ENCODE results near the gene LRRK1.

LRRK1 gene

GRCh38 chr15:101058735-101059134 is 139.6 kb downstream of the LRRK1 start:
- DNase-seq (ENCODE audit: low read depth, low spot score), result no peak
- Histone ChIP-seq H3K36me3 (ENCODE audit: insufficient read depth, low read length) (no peaks in the 10 kb centered on the region), H3K9me3 (ENCODE audit: low read depth, low read length) (no peaks in the 10 kb centered on the region), H3K9ac (ENCODE audit: insufficient read length) (no peak overlapping the region), H3K4me3 (no peak overlapping the region), H3K27ac (no peak overlapping the region)
- TF ChIP-seq FOXP2 (optimal IDR thresholded peaks at IDR 0.05; ENCODE audit: control extremely low read depth, extremely low read length, insufficient read depth) (no peak), POLR2AphosphoS5 (IDR thresholded peaks at IDR 0.05; ENCODE audit: borderline replicate concordance, low read depth, low read length) (no peak)

GRCh38 chr15:101059381-101060341 is 140.5 kb downstream of the LRRK1 start:
- DNase-seq (ENCODE audit: low read depth, low spot score), result no peak
- Histone ChIP-seq H3K27ac (no peak overlapping the region), H3K9ac (ENCODE audit: insufficient read length) (no peak overlapping the region), H3K36me3 (ENCODE audit: insufficient read depth, low read length) (no peaks in the 10 kb centered on the region), H3K4me3 (no peak overlapping the region), H3K9me3 (ENCODE audit: low read depth, low read length) (no peaks in the 10 kb centered on the region)
- TF ChIP-seq EZH2 (IDR thresholded peaks at IDR 0.05) (no peak), FOXP2 (optimal IDR thresholded peaks at IDR 0.05; ENCODE audit: control extremely low read depth, extremely low read length, insufficient read depth) (no peak), POLR2AphosphoS5 (IDR thresholded peaks at IDR 0.05; ENCODE audit: borderline replicate concordance, low read depth, low read length) (no peak)

- TF ChIP-seq EZH2 (IDR thresholded peaks at IDR 0.05), result no peak
- TF ChIP-seq POLR2AphosphoS5 (IDR thresholded peaks at IDR 0.05; ENCODE audit: borderline replicate concordance, low read depth, low read length), result no peak
- Histone ChIP-seq H3K27ac (no peak overlapping the region), H3K4me3 (no peak overlapping the region), H3K9me3 (ENCODE audit: low read depth, low read length) (no peaks in the 10 kb centered on the region), H3K9ac (ENCODE audit: insufficient read length) (no peak overlapping the region), H3K36me3 (ENCODE audit: insufficient read depth, low read length) (no peaks in the 10 kb centered on the region)
- no peak for DNase-seq (ENCODE audit: low read depth, low spot score)
Measured at GRCh38 chr15:101060576-101061551, 141.7 kb downstream of the LRRK1 start.

- H3K9ac ChIP-seq (ENCODE audit: insufficient read length), result no peak overlapping the region
- H3K36me3 ChIP-seq (ENCODE audit: insufficient read depth, low read length), result no peaks in the 10 kb centered on the region
- H3K27ac ChIP-seq, result no peak overlapping the region
- no peak for TF ChIP-seq FOXP2 (optimal IDR thresholded peaks at IDR 0.05; ENCODE audit: control extremely low read depth, extremely low read length, insufficient read depth)
- TF ChIP-seq EZH2 (IDR thresholded peaks at IDR 0.05), result no peak
- no peak for TF ChIP-seq POLR2AphosphoS5 (IDR thresholded peaks at IDR 0.05; ENCODE audit: borderline replicate concordance, low read depth, low read length)
- H3K4me3 ChIP-seq, result no peak overlapping the region
- no peak for DNase-seq (ENCODE audit: low read depth, low spot score)
- H3K9me3 ChIP-seq (ENCODE audit: low read depth, low read length), result no peaks in the 10 kb centered on the region
Measured at GRCh38 chr15:101062063-101062462, 142.9 kb downstream of the LRRK1 start.

- no peak for DNase-seq (ENCODE audit: low read depth, low spot score)
- Histone ChIP-seq H3K9me3 (ENCODE audit: low read depth, low read length) (no peaks in the 10 kb centered on the region), H3K9ac (ENCODE audit: insufficient read length) (no peak overlapping the region), H3K27ac (no peak overlapping the region), H3K36me3 (ENCODE audit: insufficient read depth, low read length) (no peaks in the 10 kb centered on the region), H3K4me3 (no peak overlapping the region)
- TF ChIP-seq EZH2 (IDR thresholded peaks at IDR 0.05) (no peak), POLR2AphosphoS5 (IDR thresholded peaks at IDR 0.05; ENCODE audit: borderline replicate concordance, low read depth, low read length) (no peak), FOXP2 (optimal IDR thresholded peaks at IDR 0.05; ENCODE audit: control extremely low read depth, extremely low read length, insufficient read depth) (no peak)
Measured at GRCh38 chr15:101062471-101063171, 143.5 kb downstream of the LRRK1 start.

GRCh38 chr15:101063212-101063611 is 144.1 kb downstream of the LRRK1 start:
- TF ChIP-seq POLR2AphosphoS5 (IDR thresholded peaks at IDR 0.05; ENCODE audit: borderline replicate concordance, low read depth, low read length) (no peak), FOXP2 (optimal IDR thresholded peaks at IDR 0.05; ENCODE audit: control extremely low read depth, extremely low read length, insufficient read depth) (no peak), EZH2 (IDR thresholded peaks at IDR 0.05) (no peak)
- Histone ChIP-seq H3K36me3 (ENCODE audit: insufficient read depth, low read length) (no peaks in the 10 kb centered on the region), H3K9ac (ENCODE audit: insufficient read length) (no peak overlapping the region), H3K27ac (no peak overlapping the region), H3K9me3 (ENCODE audit: low read depth, low read length) (no peaks in the 10 kb centered on the region), H3K4me3 (no peak overlapping the region)
- DNase-seq (ENCODE audit: low read depth, low spot score), result no peak

GRCh38 chr15:101063891-101064794 is 145.0 kb downstream of the LRRK1 start:
- DNase-seq (ENCODE audit: low read depth, low spot score), result no peak
- TF ChIP-seq EZH2 (IDR thresholded peaks at IDR 0.05) (no peak), POLR2AphosphoS5 (IDR thresholded peaks at IDR 0.05; ENCODE audit: borderline replicate concordance, low read depth, low read length) (no peak), FOXP2 (optimal IDR thresholded peaks at IDR 0.05; ENCODE audit: control extremely low read depth, extremely low read length, insufficient read depth) (no peak)
- Histone ChIP-seq H3K27ac (no peak overlapping the region), H3K9ac (ENCODE audit: insufficient read length) (no peak overlapping the region), H3K9me3 (ENCODE audit: low read depth, low read length) (no peaks in the 10 kb centered on the region), H3K4me3 (no peak overlapping the region), H3K36me3 (ENCODE audit: insufficient read depth, low read length) (no peaks in the 10 kb centered on the region)

All from SK-N-MC (cell line).